RWPE2 (cell line): ENCODE results near the gene YPEL2.
A peak's percentile ranks its signal among the peaks of the same experiment; 100 is the strongest.

Source experiments
- ATAC-seq: fragments of 200-7000 bp; cut with Tn5 transposase; 3 replicates; pipeline ENCODE4 v1.9.1; 2021; ENCODE audit warnings: low read depth
- DNase-seq: peaks from one replicate; pipeline ENCODE4 v3.0.0-alpha.2; 2020; ENCODE audit warnings: low spot score
- H3K27ac ChIP-seq: fragments of 450-650 bp; 2 replicates; pipeline ENCODE4 v1.5.1; 2017; ENCODE audit warnings: mild to moderate bottlenecking; ENCODE audit not compliant: poor library complexity, severe bottlenecking
- H3K27me3 ChIP-seq: fragments of 250-450 bp; sonication (Bioruptor Pico); 2 replicates; pipeline ENCODE4 v1.5.1; 2021; ENCODE audit warnings: mild to moderate bottlenecking, moderate library complexity; ENCODE audit not compliant: insufficient read depth, poor library complexity, severe bottlenecking
- H3K36me3 ChIP-seq: fragments of 250-450 bp; sonication (Bioruptor Pico); 2 replicates; pipeline ENCODE4 v1.5.1; 2020; ENCODE audit warnings: low read depth, mild to moderate bottlenecking, moderate library complexity
- H3K4me1 ChIP-seq: fragments of 250-450 bp; sonication (Bioruptor Pico); 2 replicates; pipeline ENCODE4 v1.5.1; 2021; ENCODE audit warnings: mild to moderate bottlenecking, moderate library complexity; ENCODE audit not compliant: insufficient read depth, poor library complexity, severe bottlenecking
- H3K4me3 ChIP-seq: fragments of 250-450 bp; sonication (Bioruptor Pico); 2 replicates; pipeline ENCODE4 v1.5.1; 2021; ENCODE audit warnings: mild to moderate bottlenecking, moderate library complexity; ENCODE audit not compliant: severe bottlenecking
- H3K9me3 ChIP-seq: fragments of 250-450 bp; sonication (Bioruptor Pico); 2 replicates; pipeline ENCODE4 v1.5.1; 2021; ENCODE audit warnings: mild to moderate bottlenecking, moderate library complexity; ENCODE audit not compliant: severe bottlenecking
- TF ChIP-seq, protein P1 (sequence below): fragments of 450-650 bp; IDR thresholded peaks from one replicate; pipeline ENCODE4 v1.5.1; 2017; ENCODE audit warnings: mild to moderate bottlenecking, moderate library complexity; ENCODE audit not compliant: poor library complexity, severe bottlenecking

Gene YPEL2

DNA sequence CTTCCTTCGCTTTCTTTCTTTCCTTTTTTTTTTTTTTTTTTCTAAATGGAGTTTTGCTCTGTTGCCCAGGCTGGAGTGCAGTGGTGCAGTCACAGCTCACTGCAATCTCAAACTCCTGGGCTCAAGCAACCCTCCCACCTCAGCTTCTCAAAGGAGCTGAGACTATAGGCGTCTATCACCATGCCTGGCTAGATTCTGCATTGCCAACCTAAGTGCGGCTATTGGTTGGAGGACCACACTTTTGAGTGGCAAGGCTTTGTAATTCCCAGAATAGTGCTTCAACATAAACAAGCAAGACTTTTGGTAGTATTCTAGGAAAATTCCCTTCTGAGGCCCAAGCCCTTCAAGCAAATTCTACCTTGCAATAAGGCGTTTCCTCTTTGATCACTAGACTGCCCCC, 107.8 kb downstream of the YPEL2 start:
- TF ChIP-seq, protein P1, sequence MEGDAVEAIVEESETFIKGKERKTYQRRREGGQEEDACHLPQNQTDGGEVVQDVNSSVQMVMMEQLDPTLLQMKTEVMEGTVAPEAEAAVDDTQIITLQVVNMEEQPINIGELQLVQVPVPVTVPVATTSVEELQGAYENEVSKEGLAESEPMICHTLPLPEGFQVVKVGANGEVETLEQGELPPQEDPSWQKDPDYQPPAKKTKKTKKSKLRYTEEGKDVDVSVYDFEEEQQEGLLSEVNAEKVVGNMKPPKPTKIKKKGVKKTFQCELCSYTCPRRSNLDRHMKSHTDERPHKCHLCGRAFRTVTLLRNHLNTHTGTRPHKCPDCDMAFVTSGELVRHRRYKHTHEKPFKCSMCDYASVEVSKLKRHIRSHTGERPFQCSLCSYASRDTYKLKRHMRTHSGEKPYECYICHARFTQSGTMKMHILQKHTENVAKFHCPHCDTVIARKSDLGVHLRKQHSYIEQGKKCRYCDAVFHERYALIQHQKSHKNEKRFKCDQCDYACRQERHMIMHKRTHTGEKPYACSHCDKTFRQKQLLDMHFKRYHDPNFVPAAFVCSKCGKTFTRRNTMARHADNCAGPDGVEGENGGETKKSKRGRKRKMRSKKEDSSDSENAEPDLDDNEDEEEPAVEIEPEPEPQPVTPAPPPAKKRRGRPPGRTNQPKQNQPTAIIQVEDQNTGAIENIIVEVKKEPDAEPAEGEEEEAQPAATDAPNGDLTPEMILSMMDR, result no peak
- ATAC-seq (no peak), DNase-seq (no peak)
- H3K4me1 ChIP-seq, result peaks cover 7% of the 10 kb centered on the region
- no peaks in the 10 kb centered on the region for H3K9me3 ChIP-seq
- H3K27me3 ChIP-seq, result no peaks in the 10 kb centered on the region
- no peak overlapping the region for H3K27ac ChIP-seq
- no peak overlapping the region for H3K4me3 ChIP-seq
- H3K36me3 ChIP-seq, result no peaks in the 10 kb centered on the region

DNA sequence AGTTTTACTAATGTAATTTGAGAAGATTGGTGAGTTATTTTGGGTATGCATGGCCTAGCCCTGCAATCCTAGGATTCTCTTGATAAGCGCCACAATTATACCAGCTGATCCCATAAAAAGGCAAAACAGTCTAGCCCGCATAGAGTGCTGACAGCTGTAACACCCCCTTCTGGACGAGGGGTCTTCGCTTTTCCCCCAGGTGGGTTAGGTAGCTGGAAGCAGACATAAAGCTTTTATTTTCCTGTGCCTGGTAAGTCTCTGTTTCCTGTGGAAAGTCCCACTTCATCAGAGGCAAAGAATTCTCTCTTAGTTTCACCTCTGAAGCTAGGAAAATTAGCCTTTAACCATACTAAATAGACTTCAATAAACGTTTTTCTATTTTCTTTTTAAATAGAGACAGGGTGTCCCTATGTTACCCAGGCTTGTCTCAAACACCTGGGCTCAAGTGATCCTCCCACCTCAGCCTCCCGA, 108.3 kb downstream of the YPEL2 start:
- no peaks in the 10 kb centered on the region for H3K36me3 ChIP-seq
- H3K27ac ChIP-seq, result no peak overlapping the region
- H3K27me3 ChIP-seq, result no peaks in the 10 kb centered on the region
- ATAC-seq (no peak), DNase-seq (no peak)
- no peaks in the 10 kb centered on the region for H3K9me3 ChIP-seq
- TF ChIP-seq, protein P1, result no peak
- H3K4me1 ChIP-seq, result peaks cover 7% of the 10 kb centered on the region
- no peak overlapping the region for H3K4me3 ChIP-seq

DNA sequence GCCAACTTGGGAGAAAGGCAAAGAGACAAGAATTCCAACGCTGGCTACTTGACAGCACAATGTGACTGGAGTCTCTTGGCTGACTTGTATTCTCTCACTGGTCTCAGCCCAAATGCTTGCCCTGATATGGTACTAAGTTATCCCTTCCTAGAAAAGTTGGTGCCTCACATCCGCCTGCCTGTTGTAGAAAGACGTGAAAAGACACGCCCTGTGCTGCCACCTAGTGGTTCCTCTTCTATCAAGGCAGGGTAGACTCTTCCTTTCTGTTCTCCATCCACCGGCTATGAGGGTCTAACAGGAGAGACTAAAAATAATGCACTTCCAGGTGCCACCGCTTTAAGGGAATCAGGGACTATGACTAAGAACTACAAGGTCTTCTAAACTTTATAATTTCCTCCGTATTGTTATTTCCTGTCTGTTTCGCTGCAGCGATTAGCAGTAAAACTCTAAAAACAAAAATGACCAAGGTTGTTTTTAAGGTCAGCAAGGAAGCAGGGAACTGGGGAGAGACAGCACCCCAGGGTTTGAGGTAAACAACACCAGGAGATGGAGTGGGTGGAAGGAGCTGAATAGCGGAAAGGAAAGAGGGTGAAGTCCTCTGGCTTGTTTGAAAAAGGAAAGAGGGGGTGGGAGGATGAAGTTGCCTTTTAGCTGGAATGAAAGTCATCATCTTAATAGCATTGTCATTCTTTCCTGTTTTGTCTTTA, 109.5 kb downstream of the YPEL2 start:
- Histone ChIP-seq H3K9me3 (no peaks in the 10 kb centered on the region), H3K4me1 (no peaks in the 10 kb centered on the region), H3K27me3 (no peaks in the 10 kb centered on the region), H3K27ac (no peak overlapping the region), H3K36me3 (no peaks in the 10 kb centered on the region), H3K4me3 (no peak overlapping the region)
- DNase-seq (peak; percentile 82), ATAC-seq (peak; percentile 99)
- TF ChIP-seq, protein P1, result peak; percentile 86

DNA sequence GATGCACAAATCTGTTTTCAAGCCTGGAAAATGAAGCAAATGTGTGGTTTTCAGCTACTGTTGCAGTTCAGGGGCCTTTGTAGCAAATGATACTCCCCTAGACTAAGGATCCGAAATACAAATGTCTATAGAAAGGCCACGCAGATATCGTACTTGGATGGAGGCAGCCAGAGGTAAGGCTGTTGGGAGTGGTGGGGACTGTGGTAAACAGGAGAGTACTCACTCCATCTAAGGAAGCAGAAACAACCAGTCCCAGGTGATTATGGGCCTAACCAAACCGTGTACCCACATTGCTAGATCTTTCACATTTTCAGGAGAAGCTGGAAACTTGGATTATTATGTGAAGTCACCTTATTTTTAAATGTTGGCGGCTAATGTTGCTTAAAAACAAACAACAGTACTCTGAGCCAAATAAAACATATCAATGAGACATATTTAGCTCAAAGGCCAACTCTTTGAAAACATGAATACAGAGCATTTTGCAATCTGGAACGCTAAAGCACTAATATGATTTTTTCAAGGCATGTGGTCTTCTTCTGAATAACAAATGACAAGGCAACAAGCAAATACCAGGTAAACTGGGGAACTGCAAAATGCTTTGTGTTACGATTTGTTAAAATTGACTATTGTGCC, 110.1 kb downstream of the YPEL2 start:
- Histone ChIP-seq H3K27ac (no peak overlapping the region), H3K4me1 (no peaks in the 10 kb centered on the region), H3K4me3 (no peak overlapping the region), H3K36me3 (no peaks in the 10 kb centered on the region), H3K27me3 (no peaks in the 10 kb centered on the region), H3K9me3 (no peaks in the 10 kb centered on the region)
- no peak for DNase-seq
- TF ChIP-seq, protein P1, result no peak
- ATAC-seq, result no peak

DNA sequence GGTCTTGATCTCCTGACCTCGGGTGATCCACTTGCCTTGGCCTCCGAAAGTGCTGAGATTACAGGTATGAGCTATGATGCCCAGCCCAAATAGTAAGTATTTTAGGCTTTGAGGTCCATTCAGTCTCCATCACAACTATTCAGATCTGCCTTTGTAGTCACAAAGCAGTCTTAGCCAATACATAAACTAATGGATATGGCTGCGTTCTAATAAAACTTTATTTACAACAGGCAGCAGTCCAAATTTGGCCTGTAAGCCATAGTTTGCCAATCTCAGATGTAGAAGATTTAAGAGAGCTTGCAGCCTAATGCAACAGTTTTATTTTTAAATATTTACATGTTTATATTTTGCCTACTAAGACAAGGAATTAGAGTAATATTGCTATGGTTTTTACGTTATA, 111.7 kb downstream of the YPEL2 start:
- no peaks in the 10 kb centered on the region for H3K36me3 ChIP-seq
- TF ChIP-seq, protein P1, result no peak
- H3K9me3 ChIP-seq, result no peaks in the 10 kb centered on the region
- H3K27me3 ChIP-seq, result no peaks in the 10 kb centered on the region
- no peaks in the 10 kb centered on the region for H3K4me1 ChIP-seq
- DNase-seq, result no peak
- no peak overlapping the region for H3K27ac ChIP-seq
- no peak for ATAC-seq
- no peak overlapping the region for H3K4me3 ChIP-seq
